ENCODE measurements around the gene FGF3.

Gene FGF3

GRCh38 chr11:69818603-69819441 is at the start of gene FGF3:
Gene FGF3, minus strand, starts transcription at chr11:69819416. Its CDS starts 483 bp downstream, at chr11:69818933.
- no peak for DNase-seq

GRCh38 chr11:69868871-69869270 is 49.7 kb upstream of the FGF3 start:
- DNase-seq: no peak

DNA sequence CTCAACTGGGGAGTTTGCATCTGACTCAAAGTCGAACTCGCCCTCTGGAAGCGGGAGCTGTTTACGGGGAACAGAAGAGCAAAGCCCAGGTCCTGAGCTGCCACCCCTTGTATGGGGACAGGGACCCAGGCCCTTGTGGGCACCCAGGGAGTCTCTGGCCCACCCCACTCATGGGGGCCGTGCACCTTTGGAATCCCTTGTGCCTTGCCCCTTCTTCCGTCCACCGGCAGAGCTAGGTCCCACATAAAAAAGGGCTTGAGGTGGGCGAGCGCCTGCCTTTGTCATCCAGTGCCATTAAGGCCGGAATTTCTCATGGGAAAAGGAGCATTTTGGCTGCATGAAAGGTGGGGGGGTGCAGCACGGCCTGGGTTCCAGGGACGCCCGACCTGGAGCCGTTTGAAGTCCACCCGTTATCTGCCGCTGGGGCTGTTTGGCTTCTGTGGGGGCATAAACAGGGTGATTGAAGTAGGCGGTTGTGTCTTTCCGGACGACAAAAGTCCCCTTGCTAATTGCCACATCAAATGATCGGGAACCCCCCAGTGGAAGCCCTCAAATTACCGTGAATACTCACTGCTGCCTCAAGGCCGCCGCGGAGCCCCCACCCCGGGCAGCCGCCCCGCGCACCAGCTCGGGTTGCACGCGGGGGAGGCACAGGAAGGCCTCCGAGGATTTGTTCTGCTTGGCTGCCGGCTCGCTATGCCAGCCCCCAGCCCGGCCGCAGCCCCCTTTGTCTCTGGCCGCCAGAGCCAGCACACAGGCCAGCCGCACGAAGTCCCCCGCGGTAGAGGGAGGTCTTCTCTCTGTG is 49.0 kb upstream of the FGF3 start:
- DNase-seq: no peak

DNA sequence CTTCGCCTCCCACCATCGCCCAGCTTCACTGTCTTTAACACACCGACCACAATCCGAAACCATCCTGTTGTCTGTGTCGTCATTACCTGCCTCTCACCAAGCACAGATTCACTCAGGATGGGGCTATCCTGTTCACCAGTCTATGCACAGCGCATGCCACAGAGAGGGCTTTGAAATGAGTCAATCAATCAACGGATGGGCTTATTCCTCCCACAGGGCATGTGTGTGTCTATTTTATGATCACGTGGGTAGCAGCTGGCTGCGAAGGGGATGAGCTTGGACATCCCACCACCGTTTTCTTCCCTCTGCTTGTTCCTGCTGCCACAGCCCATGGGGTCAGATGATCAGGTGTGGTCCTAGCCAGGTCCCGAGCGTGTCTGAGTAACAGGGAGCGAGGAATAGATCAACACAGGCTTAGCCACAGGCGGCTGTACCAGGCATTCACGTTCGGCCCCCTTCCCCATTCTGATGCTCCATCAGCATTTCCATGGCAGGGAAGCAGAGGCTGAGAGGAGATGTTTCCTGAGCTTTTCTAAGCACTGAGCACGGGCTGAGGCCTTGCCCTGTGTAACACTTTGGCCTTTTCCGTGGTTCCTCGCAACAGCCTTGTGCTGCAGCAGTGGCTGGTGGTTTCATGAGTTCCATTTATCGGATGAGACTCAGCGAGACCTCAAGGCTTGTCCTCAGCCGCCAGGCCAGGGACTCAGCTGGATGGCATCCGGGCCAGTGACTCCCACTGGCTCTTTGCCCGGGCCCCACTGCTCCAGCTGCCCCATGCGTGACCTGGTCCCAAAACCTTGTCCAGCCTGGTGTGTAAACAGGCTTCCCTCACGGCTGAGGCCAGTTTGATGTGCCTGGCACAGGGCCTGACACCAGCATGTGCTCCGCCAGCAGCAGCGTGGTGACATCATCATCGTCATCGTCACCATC is 48.1 kb upstream of the FGF3 start:
- DNase-seq: no peak

GRCh38 chr11:69866648-69867047 is 47.4 kb upstream of the FGF3 start:
- DNase-seq: no peak

- DNase-seq: no peak
These were observed 46.5 kb upstream of the FGF3 start for GRCh38 chr11:69865707-69866106.

- DNase-seq: no peak
These were observed 45.8 kb upstream of the FGF3 start for GRCh38 chr11:69864686-69865661.

- DNase-seq: no peak
These were observed 44.5 kb upstream of the FGF3 start for GRCh38 chr11:69863544-69864200.

DNA sequence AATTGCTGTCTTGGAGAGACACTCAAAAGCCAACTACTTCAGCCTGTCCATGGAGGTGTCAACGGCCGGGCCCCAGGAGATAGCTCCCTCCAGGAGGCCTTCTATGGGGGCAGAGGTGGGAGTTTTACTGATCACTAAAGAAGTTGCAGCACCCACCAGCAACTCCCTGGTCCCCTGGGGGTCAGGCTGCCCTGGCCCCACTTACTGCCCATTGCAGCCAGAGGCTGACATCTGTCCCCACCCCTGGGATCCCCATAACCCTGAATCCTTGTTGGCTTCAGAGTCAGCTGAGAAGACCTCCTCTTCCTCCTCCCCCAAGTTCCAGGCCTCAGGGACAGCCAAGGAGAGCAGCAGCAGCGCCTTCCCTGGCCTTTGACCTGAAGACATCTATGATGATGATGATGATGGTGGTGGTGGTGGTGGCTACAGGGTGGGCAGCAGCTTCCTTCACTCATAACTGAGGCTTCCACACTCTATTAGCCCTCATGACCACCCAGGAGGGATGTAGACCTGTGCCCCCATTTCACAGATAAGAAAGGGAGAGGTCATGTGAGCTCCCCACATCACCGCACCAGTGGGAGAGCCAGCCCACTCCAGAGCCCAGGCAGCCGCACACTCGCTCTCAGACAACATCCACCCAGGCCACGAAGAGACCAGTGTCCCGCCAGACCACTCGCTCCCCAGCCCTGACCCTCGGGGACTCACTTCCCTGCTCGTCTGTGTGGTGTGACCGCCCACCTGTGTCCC is 43.8 kb upstream of the FGF3 start:
- no peak for DNase-seq

DNA sequence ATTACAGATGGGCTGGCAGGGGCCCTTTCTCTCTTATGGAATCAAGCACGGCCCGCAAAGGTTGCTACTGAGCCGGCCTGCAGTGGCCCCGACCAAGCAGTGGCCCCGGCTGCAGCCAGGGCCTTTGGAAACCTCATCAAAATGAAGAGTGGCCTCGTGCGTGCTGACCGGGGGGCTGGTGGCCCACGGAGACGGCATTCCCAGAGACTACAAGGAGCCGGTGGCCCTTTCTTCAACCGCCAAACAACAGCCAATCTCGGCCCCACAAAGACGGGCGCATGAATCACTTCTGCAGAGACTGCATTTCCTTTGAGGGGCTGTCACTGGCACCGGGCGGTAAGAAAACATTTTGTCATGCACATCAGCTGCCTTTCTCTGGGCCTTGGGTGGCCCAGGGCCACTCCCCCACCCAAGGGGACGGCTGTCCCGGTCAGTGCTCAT is 43.1 kb upstream of the FGF3 start:
- no peak for DNase-seq

DNA sequence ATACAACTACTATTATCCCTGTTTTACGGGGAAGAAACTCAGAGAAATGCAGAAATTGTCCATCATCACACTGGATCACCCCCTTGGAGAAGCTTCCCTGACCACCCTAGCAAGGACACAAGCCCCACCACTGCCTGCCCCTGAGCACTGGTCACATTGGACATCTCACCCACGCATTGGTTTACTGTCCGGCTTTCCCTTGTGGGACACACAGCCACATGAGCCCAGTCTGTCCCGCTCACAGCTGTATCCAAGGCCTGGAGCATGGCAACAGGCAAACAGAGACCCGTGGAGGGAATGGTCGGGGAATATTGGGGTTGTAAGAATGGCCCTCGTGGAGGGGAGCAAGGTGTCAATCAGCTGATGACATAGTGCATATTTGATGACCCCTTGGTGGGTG is 42.7 kb upstream of the FGF3 start:
- no peak for DNase-seq

GRCh38 chr11:69860796-69861445 is 41.7 kb upstream of the FGF3 start:
- no peak for DNase-seq

- no peak for DNase-seq
These were observed 41.0 kb upstream of the FGF3 start for GRCh38 chr11:69860244-69860643.

DNA sequence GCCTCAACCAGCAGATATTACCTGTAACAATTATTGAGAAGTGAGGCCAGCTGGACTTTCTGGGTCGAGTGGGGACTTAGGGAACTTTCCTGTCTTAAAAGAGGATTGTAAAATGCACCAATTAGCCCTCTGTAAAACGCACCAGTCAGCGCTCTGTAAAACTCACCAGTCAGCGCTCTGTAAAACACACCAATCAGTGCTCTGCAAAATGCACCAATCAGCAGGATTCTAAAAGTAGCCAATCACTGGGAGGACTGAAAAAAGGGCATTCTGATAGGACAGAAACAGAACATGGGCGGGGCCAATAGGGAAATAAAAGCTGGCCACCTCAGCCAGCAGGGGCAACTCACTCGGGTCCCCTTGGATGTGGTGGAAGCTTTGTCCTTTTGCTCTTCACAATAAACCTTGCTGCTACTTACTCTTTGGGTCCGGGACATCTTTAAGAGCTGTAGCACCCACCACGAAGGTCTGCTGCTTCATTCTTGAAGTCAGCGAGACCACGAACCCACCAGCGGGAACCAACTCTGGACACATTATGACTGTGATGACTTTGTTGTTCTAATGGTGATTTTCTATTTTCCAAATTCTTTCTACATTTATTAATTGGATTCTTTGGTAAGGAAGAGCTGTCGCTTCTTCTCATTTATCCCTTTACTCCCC is 40.2 kb upstream of the FGF3 start:
- DNase-seq: no peak

- DNase-seq: no peak
These were observed 36.2 kb upstream of the FGF3 start for GRCh38 chr11:69855421-69855820.

- no peak for DNase-seq
These were observed 35.5 kb upstream of the FGF3 start for GRCh38 chr11:69854713-69855112.

DNA sequence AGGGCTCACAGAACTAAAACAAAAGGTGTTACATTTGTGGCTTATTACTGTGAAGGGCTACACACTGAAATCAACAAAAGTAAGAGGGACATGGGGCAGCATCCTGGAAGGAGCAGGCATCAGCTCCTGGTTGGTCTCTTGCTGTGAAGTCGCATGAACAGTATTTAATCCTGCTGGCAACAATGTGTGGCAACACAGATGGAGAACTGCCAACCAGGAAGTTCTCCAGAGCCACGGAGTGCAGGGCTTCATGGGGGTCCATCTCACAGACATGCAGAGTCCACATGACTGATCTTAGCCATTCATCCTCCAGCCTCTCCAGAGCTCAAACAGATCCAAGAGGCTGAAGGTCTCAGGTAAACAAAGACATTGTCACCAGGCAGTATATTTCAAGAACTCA is 32.8 kb upstream of the FGF3 start:
- no peak for DNase-seq

DNA sequence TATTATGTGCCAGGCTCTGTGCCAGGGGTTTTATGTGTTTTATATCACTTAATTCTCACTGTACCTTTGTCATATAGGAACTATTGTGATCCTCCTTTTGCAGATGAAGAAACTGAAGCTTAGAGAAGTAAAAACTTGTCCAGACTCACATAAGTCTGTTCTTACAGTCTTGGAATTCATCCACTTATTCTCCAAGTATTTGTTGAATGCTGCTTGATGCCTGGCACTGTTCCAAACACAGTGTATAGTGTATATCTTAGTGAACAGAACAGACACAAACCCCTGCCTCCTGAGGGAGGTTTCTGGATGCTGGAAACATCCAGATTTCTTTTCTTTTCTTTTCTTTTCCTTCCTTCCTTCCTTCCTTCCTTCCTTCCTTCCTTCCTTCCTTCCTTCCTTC is 29.0 kb upstream of the FGF3 start:
- DNase-seq: no peak

DNA sequence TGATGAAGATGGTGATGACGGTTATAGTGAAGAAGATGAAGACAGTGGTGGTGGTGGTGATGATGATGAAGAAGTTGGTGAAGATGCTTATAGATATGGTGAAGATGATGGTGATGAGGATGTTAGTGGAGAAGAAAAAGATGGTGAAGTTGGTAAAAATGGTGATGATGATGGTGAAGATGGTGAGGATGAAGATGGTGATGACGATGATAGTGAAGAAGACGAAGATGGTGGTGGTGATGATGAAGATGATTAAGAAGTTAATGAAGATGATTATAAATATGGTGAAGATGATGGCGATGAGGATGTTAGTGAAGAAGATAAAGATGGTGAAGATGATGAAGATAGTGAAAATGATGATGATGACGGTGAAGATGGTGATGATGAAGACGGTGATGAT is 25.2 kb upstream of the FGF3 start:
- DNase-seq: no peak

Data from stimulated activated naive CD4-positive, alpha-beta T cell treated with Interleukin-2 at 50 U/mL for 16 hours (primary cell).